ENCODE data around the gene LNP1. TPM values are rescaled to one million over a fixed set of nuclear protein-coding genes. Genes with fewer than 3 reads are reported as not detected.

The LNP1 gene
- total and polyA plus RNA-seq, 2 of the 8 experiments (the other 6 are each of a cell fraction or from before 2014, with no cell fraction given): 6.6 to 8.7 TPM

GRCh38 chr3:100483529-100483928, 82.2 kb downstream of the LNP1 start:
- 88% methylated on average over 1 of the region's 1 CpG; no CpG with 5 or more reads in 1 of the 2 experiments for WGBS, 2 experiments (ENCODE audit: extremely low coverage in 1 of 2, insufficient coverage in 1 of 2, insufficient read length in 1 of 2, insufficient replicate concordance in 2 of 2, low coverage in 1 of 2, low lambda C conversion rate in 2 of 2, missing lambda C conversion rate in 1 of 2)
- CTCF ChIA-PET (ENCODE audit: partially characterized antibody): interaction anchor here (3.7 kb wide), 1 partner anchor 21 kb away, joined by 18 read pairs; no protein-coding TSS in a partner anchor
- POLR2A ChIA-PET (ENCODE audit: partially characterized antibody): no interaction called here
- Histone ChIP-seq H3K4me2 (ENCODE audit: insufficient read depth in 1 of 2, low read depth in 2 of 2, low read length in 2 of 2) (no peak overlapping the region), H2BK12ac (ENCODE audit: low read depth, low read length) (no peak overlapping the region), H2BK15ac (ENCODE audit: low read length) (no peak overlapping the region), H3K4ac (replicated peaks; ENCODE audit: insufficient read length, low read depth, low read length) (no peak overlapping the region), H2BK5ac (ENCODE audit: low read depth, low read length) (no peak overlapping the region), H4K8ac (ENCODE audit: extremely low read depth, insufficient read depth, low read length) (no peak overlapping the region), H2AK5ac (ENCODE audit: low read depth, low read length) (no peak overlapping the region), H2AFZ (ENCODE audit: low read length) (no peak overlapping the region), H2BK20ac (ENCODE audit: low read length) (no peak overlapping the region), H3K79me1 (ENCODE audit: low read depth, low read length) (no peaks in the 10 kb centered on the region), H3K14ac (ENCODE audit: insufficient read length) (no peak overlapping the region), H3K23ac (ENCODE audit: insufficient read length) (no peak overlapping the region), H3K4me3 (ENCODE audit: extremely low read depth in 1 of 4, insufficient read depth in 2 of 4, low read depth in 3 of 4, low read length in 4 of 4) (no peak overlapping the region), H3K36me3 (ENCODE audit: control insufficient read depth in 2 of 4, insufficient read depth in 4 of 4, low read length in 3 of 4) (no peaks in the 10 kb centered on the region), H4K91ac (replicated peaks; ENCODE audit: insufficient read length, low read length) (no peak overlapping the region), H3K4me1 (replicated peaks in 1 of 4; ENCODE audit: control insufficient read depth in 3 of 4, insufficient read depth in 4 of 4, low read length in 3 of 4) (peaks cover 0 to 3% (median 1%) of the 10 kb centered on the region in 4 experiments; a peak in 2 of 7 replicates), H3K9ac (replicated peaks in 1 of 4; ENCODE audit: extremely low read depth in 1 of 4, low read depth in 3 of 4, low read length in 3 of 4) (no peak overlapping the region), H3K9me3 (ENCODE audit: insufficient read depth in 2 of 2, low read depth in 1 of 2, low read length in 1 of 2) (peaks cover 0 to 3% of the 10 kb centered on the region in 2 experiments; a peak in 1 of 4 replicates), H3K27ac (ENCODE audit: low read depth, low read length) (no peak overlapping the region), H3K27me3 (replicated peaks in 1 of 4; ENCODE audit: control insufficient read depth in 3 of 4, extremely low read depth in 1 of 4, insufficient read depth in 3 of 4, low read length in 3 of 4) (no peaks in the 10 kb centered on the region), H3K18ac (ENCODE audit: extremely low read depth, low read length) (no peak overlapping the region), H3K23me2 (ENCODE audit: low read depth, low read length) (no peaks in the 10 kb centered on the region), H3K56ac (replicated peaks; ENCODE audit: insufficient read length, low read depth, low read length) (no peak overlapping the region), H4K5ac (ENCODE audit: insufficient read length, low read depth, low read length) (no peak overlapping the region), H4K20me1 (replicated peaks in 1 of 2; ENCODE audit: control insufficient read depth in 1 of 2, insufficient read depth in 2 of 2, low read length in 2 of 2) (no peaks in the 10 kb centered on the region), H3K79me2 (ENCODE audit: control insufficient read depth in 1 of 2, insufficient read depth in 2 of 2, low read length in 2 of 2) (no peaks in the 10 kb centered on the region), H2BK120ac (replicated peaks; ENCODE audit: low read depth, low read length) (no peak overlapping the region)
- FAIRE-seq (no peak), DNase-seq (ENCODE audit: low read depth in 1 of 2, low spot score in 2 of 2) (no peak)
- TF ChIP-seq MAFK (IDR thresholded peaks at IDR 0.05; ENCODE audit: low read depth, low read length): no peak
- TF ChIP-seq RXRA (IDR thresholded peaks at IDR 0.05; ENCODE audit: insufficient read depth, low read depth, low read length): no peak
- no peak for TF ChIP-seq TBP (IDR thresholded peaks at IDR 0.05; ENCODE audit: low read depth, low read length)
- no peak for TF ChIP-seq SP2 (IDR thresholded peaks at IDR 0.05; ENCODE audit: low read length)
- TF ChIP-seq BRCA1 (IDR thresholded peaks at IDR 0.05; ENCODE audit: low read depth, low read length): no peak
- no peak for TF ChIP-seq SUZ12 (IDR thresholded peaks at IDR 0.05; ENCODE audit: low read length)
- no peak for TF ChIP-seq JUND (IDR thresholded peaks at IDR 0.05; ENCODE audit: low read length)
- no peak for TF ChIP-seq KDM1A (IDR thresholded peaks at IDR 0.05; ENCODE audit: borderline replicate concordance, low read length)
- TF ChIP-seq CBX5 (IDR thresholded peaks at IDR 0.05; ENCODE audit: low read depth, low read length): no peak
- TF ChIP-seq CHD2 (IDR thresholded peaks at IDR 0.05; ENCODE audit: low read length): no peak
- no peak for TF ChIP-seq SP4 (IDR thresholded peaks at IDR 0.05; ENCODE audit: low read length)
- no peak for TF ChIP-seq ATF2 (IDR thresholded peaks at IDR 0.05; ENCODE audit: low read length)
- no peak for TF ChIP-seq SRF (IDR thresholded peaks at IDR 0.05; ENCODE audit: low read depth, low read length)
- TF ChIP-seq EGR1 (IDR thresholded peaks at IDR 0.05; ENCODE audit: borderline replicate concordance, low read depth, low read length): no peak
